HG03457 (cell line): ENCODE results near the gene ADISSP.
"Not testable (repeated sequence)": the region's sequence is repeated elsewhere in the genome, so short reads cannot be mapped to it uniquely, and the experiment has no call there.

Experiments used
- ATAC-seq: cut with Tn5 transposase; IDR thresholded peaks from one replicate; pipeline ENCODE4 v1.9.1; 2021; ENCODE audit warnings: moderate number of reproducible peaks; ENCODE audit not compliant: unreplicated experiment

The ADISSP gene

GRCh38 chr20:3798373-3798768 lies 30.8 kb upstream of the ADISSP start:
- no peak for ATAC-seq

GRCh38 chr20:3797592-3798372 lies 30.2 kb upstream of the ADISSP start:
- ATAC-seq, result no peak

DNA sequence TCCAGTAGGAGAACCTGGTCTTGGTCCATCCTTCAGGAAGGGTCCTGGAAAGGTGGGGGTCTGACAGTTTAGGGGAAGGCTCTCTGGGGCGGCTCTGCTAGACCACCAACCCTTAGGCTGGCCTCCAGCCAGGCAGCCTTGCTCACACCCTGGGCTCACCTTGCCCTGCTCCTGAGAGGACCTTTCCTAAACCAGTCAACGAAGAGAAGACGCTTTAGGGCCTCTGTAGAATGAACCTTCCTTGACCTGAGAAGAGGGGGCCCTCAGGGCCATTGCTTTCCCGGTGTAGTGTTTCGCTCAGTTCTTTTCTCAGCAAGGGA lies 29.6 kb upstream of the ADISSP start:
- ATAC-seq, result no peak

- ATAC-seq, result no peak
Observed at GRCh38 chr20:3796477-3797225, 29.1 kb upstream of the ADISSP start.

DNA sequence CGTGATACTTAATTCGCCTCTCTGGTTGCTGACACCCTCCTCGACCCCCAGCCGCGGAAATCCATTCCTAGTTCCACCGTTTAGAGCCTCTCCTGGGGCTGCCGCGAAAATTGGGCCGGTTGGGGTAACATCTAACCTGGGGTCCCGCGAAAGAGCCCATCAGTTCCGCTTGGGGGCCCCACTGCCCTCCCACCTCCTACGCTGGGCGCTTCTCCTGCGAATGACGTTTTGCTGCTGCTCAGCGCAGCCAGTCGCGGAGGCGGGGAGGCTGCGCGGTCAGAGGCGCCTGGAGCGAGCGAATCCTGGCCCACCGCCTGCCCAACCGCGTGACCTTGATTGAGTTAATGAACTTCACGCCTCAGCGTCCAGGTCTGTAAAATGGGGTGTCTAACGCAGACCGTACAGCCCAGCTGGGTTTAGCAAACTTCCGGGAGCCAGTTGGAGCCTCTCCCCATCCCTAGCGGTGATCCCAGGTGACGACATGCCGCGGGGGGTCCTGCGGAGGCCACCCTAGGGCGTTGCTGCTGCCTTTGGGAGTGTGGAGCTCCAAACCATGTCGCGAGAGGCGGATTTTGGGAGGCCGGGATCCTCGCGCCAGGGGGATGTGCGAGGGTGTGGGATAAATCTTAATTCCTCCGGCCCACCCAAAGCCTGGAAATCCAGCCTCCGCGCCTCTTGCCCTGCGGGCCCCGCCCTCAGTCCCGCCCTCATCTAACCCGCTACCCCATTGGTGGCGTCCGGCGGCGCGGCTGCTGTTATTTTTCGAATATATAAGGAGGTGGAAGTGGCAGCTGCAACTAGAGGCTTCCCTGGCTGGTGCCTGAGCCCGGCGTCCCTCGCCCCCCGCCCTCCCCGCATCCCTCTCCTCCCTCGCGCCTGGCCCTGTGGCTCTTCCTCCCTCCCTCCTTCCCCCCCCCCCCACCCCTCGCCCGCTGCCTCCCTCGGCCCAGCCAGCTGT lies 28.2 kb upstream of the ADISSP start, which contains the start of gene CDC25B:
Gene CDC25B, plus strand, starts transcription at position 800 of the 958 bp plus-strand sequence. CDS start 222 bp downstream, outside the sequence.
- ATAC-seq, result peak; percentile 52

DNA sequence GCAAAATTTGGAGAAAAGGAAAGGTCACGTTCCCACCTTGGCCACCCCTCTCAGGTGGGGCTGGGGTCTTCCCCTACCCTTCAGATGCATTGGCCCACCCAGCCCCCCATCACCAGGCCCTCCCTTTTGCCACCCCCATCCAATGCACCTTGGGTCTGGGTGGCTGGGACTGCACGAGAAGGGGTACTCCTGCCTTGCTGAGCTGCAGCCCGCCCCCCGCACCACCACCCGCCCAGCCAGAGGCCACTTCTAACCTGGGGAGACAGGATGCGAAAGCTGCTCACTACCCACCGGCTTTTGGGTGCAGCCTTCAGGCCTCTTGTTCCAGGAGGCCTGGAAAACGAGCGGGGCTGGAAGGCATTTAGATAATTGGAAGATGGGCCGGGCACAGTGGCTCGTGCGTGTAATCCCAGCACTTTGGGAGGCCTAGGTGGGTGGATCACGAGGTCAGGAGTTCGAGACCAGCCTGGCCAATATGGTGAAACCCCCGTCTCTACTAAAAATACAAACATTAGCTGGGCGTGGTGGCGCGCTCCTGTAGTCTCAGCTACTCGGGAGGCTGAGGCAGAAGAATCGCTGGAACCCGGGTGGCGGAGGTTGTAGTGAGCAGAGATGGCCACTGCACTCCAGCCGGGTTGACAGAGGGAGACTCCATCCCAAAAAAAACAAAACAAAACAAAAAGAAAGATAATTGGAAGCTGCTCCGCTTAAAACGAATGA lies 27.3 kb upstream of the ADISSP start:
- no peak for ATAC-seq

DNA sequence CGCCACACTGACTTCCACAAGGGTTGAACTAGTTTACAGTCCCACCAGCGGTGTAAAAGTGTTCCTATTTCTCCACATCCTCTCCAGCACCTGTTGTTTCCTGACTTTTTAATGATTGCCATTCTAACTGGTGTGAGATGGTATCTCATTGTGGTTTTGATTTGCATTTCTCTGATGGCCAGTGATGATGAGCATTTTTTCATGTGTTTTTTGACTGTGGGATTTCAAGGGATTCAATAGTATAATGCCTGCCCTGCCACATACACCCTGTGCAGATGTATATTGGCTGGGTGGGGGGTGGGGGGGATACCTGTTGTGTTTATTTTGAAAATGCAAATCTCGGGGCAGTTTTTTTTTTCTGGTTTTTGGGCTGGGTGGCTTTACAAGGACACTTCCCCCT lies 26.6 kb upstream of the ADISSP start:
- ATAC-seq, result not testable (repeated sequence)

DNA sequence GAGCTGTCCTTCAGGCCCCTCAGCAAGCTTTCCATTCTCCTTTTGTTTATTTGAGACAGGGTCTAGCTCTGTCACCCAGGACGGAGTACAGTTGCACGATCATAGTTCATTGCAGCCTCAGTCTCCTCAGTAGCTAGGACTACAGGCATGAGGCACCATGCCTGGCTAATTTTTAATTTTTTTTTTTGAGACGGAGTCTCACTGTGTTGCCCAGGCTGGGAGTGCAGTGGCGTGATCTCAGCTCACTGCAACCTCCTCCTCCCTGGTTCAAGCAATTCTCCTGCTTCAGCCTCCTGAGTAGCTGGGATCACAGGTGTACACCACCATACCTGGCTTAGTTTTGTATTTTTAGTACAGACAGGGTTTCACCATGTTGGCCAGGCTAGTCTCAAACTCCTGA lies 21.6 kb upstream of the ADISSP start:
- not testable (repeated sequence) for ATAC-seq

DNA sequence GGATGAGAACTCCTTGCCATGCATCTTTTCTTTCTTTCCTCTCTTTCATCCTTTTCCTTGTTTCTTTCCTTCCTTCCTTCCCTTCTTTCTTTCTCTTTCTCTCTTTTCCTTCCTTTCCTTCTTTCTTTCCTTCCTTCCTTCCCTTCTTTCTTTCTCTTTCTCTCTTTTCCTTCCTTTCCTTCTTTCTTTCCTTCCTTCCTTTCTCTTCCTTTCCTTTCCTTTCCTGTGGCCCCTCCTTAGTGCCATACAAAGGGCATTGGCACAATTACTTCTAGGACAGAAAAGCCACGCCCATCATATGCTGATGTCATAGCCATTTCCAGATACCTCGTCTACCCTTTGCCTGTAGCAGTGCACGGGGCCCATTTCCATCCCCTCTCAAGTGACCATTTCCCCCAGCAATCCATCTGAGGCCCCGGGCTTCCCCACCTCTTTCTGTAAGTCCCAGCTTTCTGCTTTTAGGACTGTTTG lies 21.2 kb upstream of the ADISSP start:
- no peak for ATAC-seq

GRCh38 chr20:3787324-3788014 lies 19.9 kb upstream of the ADISSP start:
- ATAC-seq, result no peak

DNA sequence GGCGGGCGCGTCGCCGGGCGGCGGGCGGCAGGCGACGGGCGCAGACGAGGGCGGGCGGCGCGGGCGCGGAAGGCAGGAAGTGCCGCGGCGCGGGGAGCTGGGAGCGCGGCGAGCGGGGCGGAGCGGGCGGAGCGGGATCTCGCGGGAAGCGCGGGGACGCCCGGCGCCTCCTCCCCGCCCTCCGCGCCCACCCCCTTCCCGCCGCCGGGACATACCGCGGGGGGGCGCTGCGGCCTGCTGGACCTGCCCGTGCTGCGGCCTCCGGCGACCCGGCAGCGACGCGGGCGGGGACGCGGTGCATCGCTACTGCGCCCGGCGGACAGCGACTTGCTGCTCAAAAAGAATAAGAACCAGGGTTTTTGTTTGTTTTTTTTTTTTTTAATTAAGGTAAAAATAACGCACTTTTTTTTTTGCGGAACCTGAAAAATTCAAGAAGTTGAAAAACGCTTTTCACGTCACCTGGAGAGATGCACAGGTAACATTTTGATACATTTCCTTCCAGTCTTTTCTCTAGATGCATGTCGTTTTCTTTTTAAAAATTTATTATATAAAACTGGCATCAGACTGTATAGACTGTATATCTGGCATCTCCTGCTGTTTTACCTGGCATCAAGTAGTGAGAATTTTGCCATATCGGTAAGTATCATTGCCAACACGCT lies 19.2 kb upstream of the ADISSP start, which contains the start of gene CENPB:
Gene CENPB, minus strand, starts transcription at position 76 of the 659 bp plus-strand sequence. CDS start 257 bp downstream, outside the sequence.
- ATAC-seq, result peak; percentile 76

- ATAC-seq, result no peak
Observed at GRCh38 chr20:3786126-3786484, 18.6 kb upstream of the ADISSP start.

DNA sequence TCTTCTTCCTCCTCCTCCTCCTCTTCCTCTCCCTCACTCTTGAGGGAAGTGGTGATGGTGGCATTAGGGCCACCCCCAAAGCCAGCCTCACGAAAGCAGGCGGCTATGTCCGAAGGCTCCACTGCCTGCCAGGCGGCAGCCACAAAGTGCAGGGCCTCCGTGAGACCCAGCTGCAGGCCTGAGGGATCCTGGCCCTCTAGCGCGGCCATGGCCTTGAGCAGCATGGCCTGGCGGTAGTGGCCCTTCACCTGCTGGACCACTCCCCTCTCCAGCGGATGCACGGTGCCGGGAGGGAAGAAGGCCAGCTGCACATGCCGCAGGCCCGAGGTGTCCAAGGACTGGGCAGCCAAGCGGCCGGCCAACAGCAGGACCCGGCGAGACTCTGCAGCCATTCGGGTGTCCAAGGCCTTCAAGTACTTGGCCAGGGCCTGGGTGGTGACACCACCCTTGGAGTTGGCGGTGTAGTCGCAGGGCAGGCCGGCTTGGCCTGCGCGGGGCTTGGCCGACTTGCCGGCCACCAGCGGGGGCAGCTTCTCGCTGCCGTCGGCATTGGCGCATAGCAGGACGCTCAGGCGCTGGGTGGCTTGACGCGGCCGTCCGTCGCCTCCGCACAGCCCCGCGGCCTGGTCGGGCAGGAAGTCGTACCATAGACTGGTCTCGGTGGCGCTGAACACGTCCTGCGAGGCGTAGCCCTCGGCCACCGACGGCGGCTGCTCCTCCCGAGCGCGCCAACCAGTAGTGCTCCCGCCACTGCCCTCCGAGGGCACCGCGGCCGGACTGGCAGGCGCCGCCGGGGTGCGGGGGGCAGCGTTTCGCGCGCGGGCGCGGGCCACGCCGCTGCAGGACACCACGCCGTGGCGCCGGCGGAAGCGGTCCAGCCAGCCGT lies 17.9 kb upstream of the ADISSP start:
- no peak for ATAC-seq

DNA sequence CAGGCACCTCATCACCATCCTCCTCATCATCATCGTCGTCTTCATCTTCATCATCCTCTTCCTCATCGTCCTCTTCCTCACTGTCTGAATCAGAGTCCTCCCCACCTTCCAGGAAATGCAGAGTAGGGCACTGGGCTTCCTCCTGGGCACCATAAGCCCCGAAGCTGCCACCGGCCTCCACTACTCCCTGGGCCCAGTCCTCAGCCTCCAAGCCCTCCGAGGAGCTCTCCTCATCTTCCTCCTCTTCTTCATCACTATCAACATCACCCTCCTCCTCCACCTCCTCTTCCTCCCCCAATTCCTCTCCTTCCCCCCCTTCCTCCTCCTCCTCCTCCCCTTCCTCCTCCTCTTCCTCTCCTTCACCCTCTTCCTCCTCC lies 17.3 kb upstream of the ADISSP start:
- no peak for ATAC-seq

GRCh38 chr20:3784216-3784853 lies 16.8 kb upstream of the ADISSP start:
- no peak for ATAC-seq

- no peak for ATAC-seq
Observed at GRCh38 chr20:3783511-3784195, 16.1 kb upstream of the ADISSP start.

DNA sequence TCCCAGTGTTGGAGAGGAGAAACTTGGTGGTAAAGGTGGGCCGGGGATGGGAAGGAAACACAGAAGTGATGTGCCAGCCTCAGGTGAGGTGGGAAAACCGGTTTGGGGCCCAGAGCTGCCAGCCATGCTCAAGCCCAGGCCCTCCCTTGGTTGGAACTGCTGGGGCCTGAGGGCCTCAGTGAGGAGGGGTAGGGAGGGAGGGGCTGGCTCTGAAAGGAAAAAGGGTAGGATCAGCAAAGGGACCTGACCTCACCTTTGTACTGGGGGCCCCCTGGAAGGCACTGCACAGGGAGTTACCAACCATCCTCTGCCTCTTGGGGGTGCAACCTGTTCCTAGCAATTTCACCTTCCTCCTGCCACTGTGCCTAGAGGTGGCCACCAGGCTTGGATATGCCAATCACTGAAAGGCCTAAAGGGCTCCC lies 15.5 kb upstream of the ADISSP start:
- ATAC-seq, result no peak
